NCI-H345 (cell line): ENCODE results near the gene PRKG1.

ENCODE experiments used
- DNase-seq: peaks from one replicate; lab custom pipeline; 2025; lab: John Stamatoyannopoulos, UW

PRKG1 gene

GRCh38 chr10:52316001-52316400 is 1241.7 kb downstream of the PRKG1 start:
- no peak for DNase-seq

- no peak for DNase-seq
Observed at GRCh38 chr10:52316500-52316899, 1242.2 kb downstream of the PRKG1 start.

GRCh38 chr10:52318136-52318701 is 1243.9 kb downstream of the PRKG1 start:
- no peak for DNase-seq

- DNase-seq: no peak
Observed at GRCh38 chr10:52318822-52319464, 1244.7 kb downstream of the PRKG1 start.

- no peak for DNase-seq
Observed at GRCh38 chr10:52319926-52320325, 1245.6 kb downstream of the PRKG1 start.

- DNase-seq: no peak
Observed at GRCh38 chr10:52322323-52322722, 1248.0 kb downstream of the PRKG1 start.

- DNase-seq: no peak
Observed at GRCh38 chr10:52322936-52323335, 1248.6 kb downstream of the PRKG1 start.

GRCh38 chr10:52326382-52326781 is 1252.1 kb downstream of the PRKG1 start:
- DNase-seq: no peak

GRCh38 chr10:52331638-52332364 is 1257.5 kb downstream of the PRKG1 start:
- no peak for DNase-seq

GRCh38 chr10:52332815-52333214 is 1258.5 kb downstream of the PRKG1 start:
- DNase-seq: no peak

GRCh38 chr10:52334595-52334994 is 1260.3 kb downstream of the PRKG1 start:
- DNase-seq: no peak

- DNase-seq: no peak
Observed at GRCh38 chr10:52335665-52336064, 1261.4 kb downstream of the PRKG1 start.

GRCh38 chr10:52337225-52337624 is 1262.9 kb downstream of the PRKG1 start:
- no peak for DNase-seq

GRCh38 chr10:52343439-52343838 is 1269.2 kb downstream of the PRKG1 start:
- no peak for DNase-seq

- no peak for DNase-seq
Observed at GRCh38 chr10:52346394-52347326, 1272.4 kb downstream of the PRKG1 start.

GRCh38 chr10:52347327-52347667 is 1273.0 kb downstream of the PRKG1 start:
- no peak for DNase-seq
